ENCODE measurements around the gene DCAF15.

DNA sequence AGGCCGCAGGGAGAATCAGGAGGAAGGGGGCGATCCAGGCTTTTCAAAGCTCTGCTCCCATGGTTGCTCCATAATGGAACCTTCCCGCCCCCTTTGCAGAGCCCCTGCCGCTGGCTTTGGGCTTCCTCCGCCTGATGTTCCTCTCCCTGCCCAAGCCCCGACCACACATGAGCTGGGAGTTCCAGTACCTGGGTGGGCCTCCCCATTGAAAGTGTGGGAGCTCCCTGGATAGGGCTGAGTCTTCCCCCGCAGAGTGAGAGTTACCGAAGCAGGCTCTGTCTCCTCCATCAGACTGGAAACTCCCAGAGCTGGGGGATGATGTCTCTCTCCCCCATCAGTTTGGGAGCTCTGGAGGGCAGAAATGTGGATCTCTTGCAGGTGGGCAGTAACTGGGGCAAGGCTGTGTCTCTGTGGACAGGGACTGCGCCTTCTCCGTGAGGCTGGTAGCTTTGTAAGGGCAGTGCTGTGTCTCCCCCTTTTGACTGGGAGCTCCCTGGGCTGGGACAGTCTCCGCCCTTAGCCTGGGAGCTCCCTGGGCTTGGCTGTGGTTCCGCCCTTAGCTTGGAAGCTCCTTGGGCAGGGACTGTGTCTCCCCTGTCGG lies 722 bp downstream of the DCAF15 start:
- no peak for TF ChIP-seq CTCF (IDR thresholded peaks at IDR 0.05)
- TF ChIP-seq POLR2A (IDR thresholded peaks at IDR 0.05): no peak

All from uterus (tissue), 2 donors.